CD14-positive monocyte (primary cell): ENCODE measurements around the gene MBD2. TPM values are rescaled to one million over a fixed set of nuclear protein-coding genes. Genes with fewer than 3 reads are reported as not detected.

Experiments used
- DNase-seq, 3 donors: peaks; one replicate each; pipeline ENCODE4 v3.0.0-alpha.2; 2011 to 2022
- H2AFZ ChIP-seq: 2 replicates; pipeline ENCODE4 v1.6.0; 2012; ENCODE audit warnings: mild to moderate bottlenecking, low read depth, low read length, inconsistent platforms; ENCODE audit not compliant: insufficient read depth, poor library complexity, severe bottlenecking
- H3K27ac ChIP-seq, 2 donors: 1 replicate in 1 of 2; 2 replicates in 1 of 2; pipeline ENCODE4 v1.5.1; 2012 to 2013; ENCODE audit warnings: low read length in 2 of 2, control low read depth in 1 of 2, inconsistent platforms in 1 of 2, low read depth in 1 of 2, mild to moderate bottlenecking in 1 of 2
- H3K27me3 ChIP-seq, 2 donors: one replicate each; pipeline versions ENCODE4 v1.6.0 to v1.6.1; 2011 to 2013; ENCODE audit warnings: low read length in 2 of 2; ENCODE audit not compliant: control insufficient read depth in 2 of 2, insufficient read depth in 2 of 2
- H3K36me3 ChIP-seq, 2 donors: replicated peaks in 1 of 2; 1 replicate in 1 of 2; 2 replicates in 1 of 2; pipeline versions ENCODE4 v1.5.1 to v1.6.1; 2012 to 2013; ENCODE audit warnings: low read length in 2 of 2, control low read depth in 1 of 2, inconsistent platforms in 1 of 2, mild to moderate bottlenecking in 1 of 2; ENCODE audit not compliant: insufficient read depth in 2 of 2, control insufficient read depth in 1 of 2
- H3K4me1 ChIP-seq, 2 donors: 1 replicate in 1 of 2; 2 replicates in 1 of 2; pipeline versions ENCODE4 v1.5.1 to v1.6.1; 2012 to 2013; ENCODE audit warnings: low read length in 2 of 2, control low read depth in 1 of 2, inconsistent platforms in 1 of 2, mild to moderate bottlenecking in 1 of 2, moderate library complexity in 1 of 2; ENCODE audit not compliant: insufficient read depth in 2 of 2, control insufficient read depth in 1 of 2
- H3K4me2 ChIP-seq: replicated peaks from 2 replicates; pipeline ENCODE3; 2012; ENCODE audit warnings: low read length, moderate library complexity, mild to moderate bottlenecking; ENCODE audit not compliant: poor library complexity, severe bottlenecking; ENCODE audit errors: extremely low read depth
- H3K4me3 ChIP-seq, 3 experiments: fragments of 200-600 bp in 1 of 3; sonication (generic) in 1 of 3; replicated peaks in 1 of 3; 1 replicate in 2 of 3; 2 replicates in 1 of 3; pipeline ENCODE4 v1.5.1; 2011 to 2013; ENCODE audit warnings: low read length in 3 of 3, mild to moderate bottlenecking in 3 of 3, control low read depth in 2 of 3, low read depth in 2 of 3, inconsistent platforms in 1 of 3, moderate library complexity in 1 of 3
- H3K79me2 ChIP-seq: 2 replicates; pipeline ENCODE4 v1.6.0; 2012; ENCODE audit warnings: mild to moderate bottlenecking, control low read depth, inconsistent platforms, low read length, moderate library complexity; ENCODE audit not compliant: insufficient read depth
- H3K9ac ChIP-seq: 2 replicates; pipeline ENCODE4 v1.6.0; 2017; ENCODE audit warnings: low read length, mild to moderate bottlenecking; ENCODE audit not compliant: insufficient read depth, poor library complexity, severe bottlenecking
- H3K9me3 ChIP-seq, 2 donors: replicated peaks in 1 of 2; 1 replicate in 1 of 2; 2 replicates in 1 of 2; pipeline versions ENCODE4 v1.5.1 to v1.6.1; 2012 to 2013; ENCODE audit warnings: low read length in 2 of 2, control low read depth in 1 of 2; ENCODE audit not compliant: control insufficient read depth in 1 of 2, insufficient read depth in 1 of 2
- H4K20me1 ChIP-seq: 2 replicates; pipeline ENCODE4 v1.6.0; 2012; ENCODE audit warnings: mild to moderate bottlenecking, low read length, control low read depth, moderate library complexity; ENCODE audit not compliant: insufficient read depth
- H3K27ac Mint-ChIP-seq, 7 donors: one replicate each; pipeline ENCODE4 v1.8.0; 2020; ENCODE audit warnings: mild to moderate bottlenecking in 7 of 7, mixed read lengths in 7 of 7, moderate library complexity in 6 of 7, inconsistent platforms in 2 of 7
- H3K27me3 Mint-ChIP-seq, 3 donors: one replicate each; pipeline ENCODE4 v1.8.0; 2021 to 2022; ENCODE audit warnings: low read depth in 3 of 3, mild to moderate bottlenecking in 3 of 3, mixed read lengths in 3 of 3, moderate library complexity in 3 of 3, inconsistent platforms in 1 of 3
- H3K36me3 Mint-ChIP-seq, 2 donors: one replicate each; pipeline ENCODE4 v1.8.0; 2020; ENCODE audit warnings: mixed read lengths in 2 of 2, inconsistent platforms in 1 of 2, mild to moderate bottlenecking in 1 of 2
- H3K4me1 Mint-ChIP-seq: one replicate; pipeline ENCODE4 v1.8.0; 2020; ENCODE audit warnings: mild to moderate bottlenecking, mixed read lengths
- H3K4me3 Mint-ChIP-seq, 2 donors: one replicate each; pipeline ENCODE4 v1.8.0; 2020; ENCODE audit warnings: mild to moderate bottlenecking in 2 of 2, mixed read lengths in 2 of 2, moderate library complexity in 1 of 2
- H3K9me3 Mint-ChIP-seq, 7 donors: one replicate each; pipeline ENCODE4 v1.8.0; 2020 to 2022; ENCODE audit warnings: mixed read lengths in 7 of 7, mild to moderate bottlenecking in 6 of 7, moderate library complexity in 6 of 7, inconsistent platforms in 2 of 7
- WGBS: methylation state at CpG from one replicate; pipeline ENCODE4 v1.1.5; 2013; ENCODE audit warnings: missing lambda C conversion rate; ENCODE audit not compliant: insufficient coverage; 5-methylcytosine and 5-hydroxymethylcytosine counted together
- intact Hi-C, 2 donors: fragments of 100-400 bp; cut with micrococcal nuclease; formaldehyde crosslinking; loops; one replicate each; pipeline versions ENCODE4 v1.15.0 to v1.15.1; 2023
- polyA plus RNA-seq, 3 donors: library from polyadenylated mRNA; depleted of rRNA in 1 of 3; unstranded in 2 of 3; stranded (reverse) in 1 of 3; fragments of 300-500 nt in 2 of 3; fragments of >200 nt in 1 of 3; fragmentation: Illumina TruSeq in 2 of 3; gene quantifications; 1 replicate in 2 of 3; 2 replicates in 1 of 3; pipeline ENCODE4 v1.2.3, GENCODE V29; 2012 to 2021
- TF ChIP-seq, protein P1 (sequence below): fragments of 200-600 bp; IDR thresholded peaks from one replicate; pipeline ENCODE4 v1.8.0; 2022; ENCODE audit warnings: antibody characterized with exemption, mild to moderate bottlenecking

Gene MBD2
- polyA plus RNA-seq, 3 donors: 11.6 to 64.9 (median 25.2) TPM

DNA sequence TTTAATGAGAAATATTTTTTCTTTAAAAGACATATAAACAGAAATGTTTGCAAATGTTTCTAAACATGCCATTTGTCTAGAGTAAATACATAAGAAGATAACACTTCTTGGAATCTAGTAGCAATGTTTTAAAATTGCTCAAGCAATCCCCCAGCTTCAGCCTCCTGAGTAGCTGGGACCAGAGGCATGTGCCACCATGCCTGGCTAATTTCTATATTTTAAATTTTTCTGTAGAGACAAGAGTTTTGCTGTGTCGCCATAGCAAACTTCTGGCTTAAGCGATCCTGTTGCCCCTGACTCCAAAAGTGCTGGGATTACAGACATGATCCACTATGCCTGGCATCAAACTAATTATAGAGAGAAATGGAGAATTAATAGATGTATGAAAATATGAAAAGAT, 14.6 kb upstream of the MBD2 start:
- peak overlapping the region; percentile 50 for H3K9ac ChIP-seq
- H3K4me3 ChIP-seq: peak overlapping the region in 1 of 3 experiments; percentile 57
- WGBS: 50% methylated on average over 1 of the region's 2 CpGs
- H2AFZ ChIP-seq: peak overlapping the region; percentile 72
- no peaks in the 10 kb centered on the region for H3K36me3 Mint-ChIP-seq
- H3K36me3 ChIP-seq: no peaks in the 10 kb centered on the region
- H3K79me2 ChIP-seq: no peaks in the 10 kb centered on the region
- H3K4me2 ChIP-seq: peak overlapping the region; percentile 60
- no peak for DNase-seq
- intact Hi-C loops: no loop called here
- no peaks in the 10 kb centered on the region for H3K27me3 Mint-ChIP-seq
- peaks cover 47% of the 10 kb centered on the region for H3K4me1 Mint-ChIP-seq
- H3K4me3 Mint-ChIP-seq: no peak overlapping the region
- peaks cover 48 to 56% of the 10 kb centered on the region in 2 donors for H3K4me1 ChIP-seq
- H4K20me1 ChIP-seq: no peaks in the 10 kb centered on the region
- peaks cover 0 to 2% (median 0%) of the 10 kb centered on the region in 7 donors for H3K9me3 Mint-ChIP-seq
- no peaks in the 10 kb centered on the region for H3K27me3 ChIP-seq
- no peaks in the 10 kb centered on the region for H3K9me3 ChIP-seq
- TF ChIP-seq, protein P1, sequence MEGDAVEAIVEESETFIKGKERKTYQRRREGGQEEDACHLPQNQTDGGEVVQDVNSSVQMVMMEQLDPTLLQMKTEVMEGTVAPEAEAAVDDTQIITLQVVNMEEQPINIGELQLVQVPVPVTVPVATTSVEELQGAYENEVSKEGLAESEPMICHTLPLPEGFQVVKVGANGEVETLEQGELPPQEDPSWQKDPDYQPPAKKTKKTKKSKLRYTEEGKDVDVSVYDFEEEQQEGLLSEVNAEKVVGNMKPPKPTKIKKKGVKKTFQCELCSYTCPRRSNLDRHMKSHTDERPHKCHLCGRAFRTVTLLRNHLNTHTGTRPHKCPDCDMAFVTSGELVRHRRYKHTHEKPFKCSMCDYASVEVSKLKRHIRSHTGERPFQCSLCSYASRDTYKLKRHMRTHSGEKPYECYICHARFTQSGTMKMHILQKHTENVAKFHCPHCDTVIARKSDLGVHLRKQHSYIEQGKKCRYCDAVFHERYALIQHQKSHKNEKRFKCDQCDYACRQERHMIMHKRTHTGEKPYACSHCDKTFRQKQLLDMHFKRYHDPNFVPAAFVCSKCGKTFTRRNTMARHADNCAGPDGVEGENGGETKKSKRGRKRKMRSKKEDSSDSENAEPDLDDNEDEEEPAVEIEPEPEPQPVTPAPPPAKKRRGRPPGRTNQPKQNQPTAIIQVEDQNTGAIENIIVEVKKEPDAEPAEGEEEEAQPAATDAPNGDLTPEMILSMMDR: no peak
- peak overlapping the region; percentile 91 to 96 (median 96) for H3K27ac Mint-ChIP-seq
- peak overlapping the region; percentile 86 to 89 for H3K27ac ChIP-seq

DNA sequence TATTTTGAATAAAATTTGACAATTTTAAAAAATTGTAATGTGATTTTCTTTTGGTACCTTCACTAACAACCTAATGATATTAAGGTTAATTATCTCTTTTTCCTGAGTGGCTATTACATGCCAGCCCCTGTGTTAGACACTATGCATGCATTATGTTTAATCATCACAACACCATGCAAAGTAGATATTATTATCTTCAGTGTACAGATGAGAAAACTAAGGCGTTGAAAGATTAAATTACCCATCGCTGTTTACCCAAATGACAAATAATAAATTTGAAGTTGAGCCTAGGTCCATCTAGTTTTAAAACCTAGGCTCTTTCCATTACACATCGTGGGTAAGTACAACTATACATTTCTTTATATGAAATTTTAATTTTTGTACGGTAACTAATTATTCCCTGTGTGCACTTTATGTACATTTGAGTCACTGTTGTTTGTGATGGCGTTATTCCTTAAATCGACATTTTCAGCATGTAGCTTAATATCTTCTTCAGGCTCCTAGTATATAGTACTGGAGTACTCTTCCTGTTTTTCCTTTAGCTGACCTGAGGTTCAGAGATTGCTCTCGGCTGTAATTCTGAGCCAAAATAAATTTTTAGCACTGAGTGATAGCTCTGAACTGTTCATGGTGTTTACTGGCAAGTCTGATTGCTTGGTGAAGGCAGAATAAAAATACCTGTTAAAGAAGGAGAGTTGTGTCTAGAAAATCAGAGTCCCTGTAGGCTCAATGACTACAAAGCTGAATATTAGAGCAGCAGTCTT, 13.9 kb upstream of the MBD2 start:
- H3K9me3 Mint-ChIP-seq: no peaks in the 10 kb centered on the region
- 0% methylated on average over 1 of the region's 7 CpGs for WGBS
- H3K27ac Mint-ChIP-seq: peak overlapping the region; percentile 88 to 96 (median 93)
- no peaks in the 10 kb centered on the region for H4K20me1 ChIP-seq
- TF ChIP-seq, protein P1: no peak
- intact Hi-C loops: no loop called here
- peaks cover 51 to 57% of the 10 kb centered on the region in 2 donors for H3K4me1 ChIP-seq
- peaks cover 47% of the 10 kb centered on the region for H3K4me1 Mint-ChIP-seq
- H3K79me2 ChIP-seq: no peaks in the 10 kb centered on the region
- H3K9ac ChIP-seq: no peak overlapping the region
- peak overlapping the region in 1 of 2 donors; percentile 5 for H3K4me3 Mint-ChIP-seq
- peak overlapping the region; percentile 60 for H3K4me2 ChIP-seq
- H3K9me3 ChIP-seq: no peaks in the 10 kb centered on the region
- peak overlapping the region; percentile 86 to 89 for H3K27ac ChIP-seq
- no peak for DNase-seq
- H2AFZ ChIP-seq: peak overlapping the region; percentile 72
- H3K27me3 Mint-ChIP-seq: no peaks in the 10 kb centered on the region
- H3K36me3 Mint-ChIP-seq: no peaks in the 10 kb centered on the region
- H3K27me3 ChIP-seq: no peaks in the 10 kb centered on the region
- H3K4me3 ChIP-seq: peak overlapping the region in 1 of 3 experiments; percentile 57
- H3K36me3 ChIP-seq: no peaks in the 10 kb centered on the region
